HEK293T (cell line): Measurements from ENCODE around the gene PSMD3.

Experiments
- CTCF ChIA-PET: fragments of 350-600 bp; formaldehyde crosslinking; extraction: SDS; loops from one replicate; lab custom pipeline; 2021; ENCODE audit warnings: antibody characterized with exemption, inconsistent platforms; lab: Yijun Ruan, JAX
- POLR2A ChIA-PET: fragments of 350-600 bp; formaldehyde crosslinking; extraction: SDS; loops from one replicate; lab custom pipeline; 2020; ENCODE audit warnings: antibody characterized with exemption, inconsistent platforms; lab: Yijun Ruan, JAX
- DNase-seq: peaks from one replicate; pipeline ENCODE4 v3.0.0; 2012; ENCODE audit warnings: mixed read lengths; ENCODE audit errors: extremely low spot score
- ARNT ChIP-seq: fragments of 450-650 bp; IDR thresholded peaks from 2 replicates; pipeline ENCODE4 v1.6.1; 2017; ENCODE audit warnings: mild to moderate bottlenecking
- BHLHE40 ChIP-seq: fragments of 450-650 bp; IDR thresholded peaks from 2 replicates; pipeline ENCODE4 v1.6.1; 2016; ENCODE audit warnings: mild to moderate bottlenecking, moderate library complexity, borderline replicate concordance
- CTBP1 ChIP-seq: fragments of 450-650 bp; IDR thresholded peaks from 2 replicates; pipeline ENCODE4 v1.6.1; 2016; ENCODE audit warnings: borderline replicate concordance
- ELF4 ChIP-seq: fragments of 450-650 bp; IDR thresholded peaks from 2 replicates; pipeline ENCODE4 v1.6.1; 2017; ENCODE audit warnings: antibody characterized with exemption
- FOXA1 ChIP-seq: fragments of 450-650 bp; IDR thresholded peaks from 2 replicates; pipeline ENCODE4 v1.6.1; 2016; ENCODE audit warnings: mild to moderate bottlenecking
- FOXK2 ChIP-seq: fragments of 450-650 bp; IDR thresholded peaks from 2 replicates; pipeline ENCODE4 v1.6.1; 2016; ENCODE audit warnings: mild to moderate bottlenecking
- FOXM1 ChIP-seq: fragments of 450-650 bp; IDR thresholded peaks from 2 replicates; pipeline ENCODE4 v1.6.1; 2017; ENCODE audit warnings: mild to moderate bottlenecking, borderline replicate concordance
- HDGF ChIP-seq: fragments of 450-650 bp; IDR thresholded peaks from 2 replicates; pipeline ENCODE4 v1.6.1; 2017; ENCODE audit warnings: antibody characterized with exemption, borderline replicate concordance
- L3MBTL2 ChIP-seq: fragments of 450-650 bp; conservative IDR thresholded peaks from 2 replicates; pipeline ENCODE4 v1.6.1; 2016; ENCODE audit warnings: mild to moderate bottlenecking
- LEF1 ChIP-seq: fragments of 450-650 bp; IDR thresholded peaks from 2 replicates; pipeline ENCODE4 v1.6.1; 2017; ENCODE audit warnings: mild to moderate bottlenecking, borderline replicate concordance
- NFRKB ChIP-seq: fragments of 450-650 bp; IDR thresholded peaks from 2 replicates; pipeline ENCODE4 v1.6.1; 2016; ENCODE audit warnings: mild to moderate bottlenecking, moderate library complexity
- SP1 ChIP-seq: fragments of 450-650 bp; IDR thresholded peaks from 2 replicates; pipeline ENCODE4 v1.6.1; 2017
- SUZ12 ChIP-seq: fragments of 450-650 bp; IDR thresholded peaks from 2 replicates; pipeline ENCODE4 v1.6.1; 2016; ENCODE audit warnings: mild to moderate bottlenecking
- TARDBP ChIP-seq: fragments of 450-650 bp; IDR thresholded peaks from 2 replicates; pipeline ENCODE4 v1.6.1; 2016
- ZNF384 ChIP-seq: fragments of 450-650 bp; IDR thresholded peaks from 2 replicates; pipeline ENCODE4 v1.6.1; 2016
- TF ChIP-seq, protein P1 (sequence below): fragments of 450-650 bp; IDR thresholded peaks from 2 replicates; pipeline ENCODE4 v1.6.1; 2016

Gene PSMD3

DNA sequence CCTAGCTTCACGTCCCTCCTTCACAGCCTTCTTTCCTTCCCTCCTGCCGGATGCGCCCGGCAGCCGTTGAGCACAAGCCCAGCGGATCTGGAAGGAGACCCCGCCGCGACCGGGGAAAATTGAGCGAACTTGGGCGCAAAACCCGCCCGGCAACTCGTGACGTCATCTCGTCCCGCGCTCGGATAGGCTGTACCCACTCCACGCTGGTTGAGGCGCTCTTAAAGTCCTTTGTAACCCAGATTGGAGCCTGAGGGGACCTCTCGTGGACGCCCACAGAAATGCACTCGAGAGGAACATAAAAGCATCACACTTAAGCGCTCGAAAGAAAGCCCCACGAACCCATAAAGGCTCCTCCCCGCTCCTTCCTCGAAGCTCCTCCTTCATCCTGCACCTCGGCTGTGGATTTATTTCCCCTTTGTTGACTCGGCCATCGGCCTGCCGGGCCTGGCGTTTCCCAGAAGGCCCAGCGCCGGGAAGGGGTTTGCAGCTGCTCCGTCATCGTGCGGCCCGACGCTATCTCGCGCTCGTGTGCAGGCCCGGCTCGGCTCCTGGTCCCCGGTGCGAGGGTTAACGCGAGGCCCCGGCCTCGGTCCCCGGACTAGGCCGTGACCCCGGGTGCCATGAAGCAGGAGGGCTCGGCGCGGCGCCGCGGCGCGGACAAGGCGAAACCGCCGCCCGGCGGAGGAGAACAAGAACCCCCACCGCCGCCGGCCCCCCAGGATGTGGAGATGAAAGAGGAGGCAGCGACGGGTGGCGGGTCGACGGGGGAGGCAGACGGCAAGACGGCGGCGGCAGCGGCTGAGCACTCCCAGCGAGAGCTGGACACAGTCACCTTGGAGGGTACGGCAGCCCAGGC, at the start of gene PSMD3:
Gene PSMD3, plus strand, starts transcription at position 457 of the 856 bp plus-strand sequence. Its CDS starts 164 bp downstream, at position 621.
- TF ChIP-seq ZNF384 (no peak), FOXM1 (peak; percentile 56; the same call in 1 of the 2 replicates), SP1 (no peak), TARDBP (peak; percentile 16; the same call in 1 of the 2 replicates), CTBP1 (no peak), ELF4 (peak; percentile 30; the same call in 1 of the 2 replicates), SUZ12 (no peak), FOXA1 (no peak), L3MBTL2 (peak; percentile 82)
- POLR2A ChIA-PET: interaction anchor here (0.6 to 3.3 kb wide), 23 partner anchors 8 to 293 kb away, joined by 3 to 30 read pairs (median 3); partner anchors contain the start of genes MED24 and PGAP3
- CTCF ChIA-PET: interaction anchor here (0.6 to 1.6 kb wide), 4 partner anchors 9 to 35 kb away, joined by 3 to 9 read pairs (median 4); no protein-coding TSS in a partner anchor
- peak; percentile 88 for DNase-seq

DNA sequence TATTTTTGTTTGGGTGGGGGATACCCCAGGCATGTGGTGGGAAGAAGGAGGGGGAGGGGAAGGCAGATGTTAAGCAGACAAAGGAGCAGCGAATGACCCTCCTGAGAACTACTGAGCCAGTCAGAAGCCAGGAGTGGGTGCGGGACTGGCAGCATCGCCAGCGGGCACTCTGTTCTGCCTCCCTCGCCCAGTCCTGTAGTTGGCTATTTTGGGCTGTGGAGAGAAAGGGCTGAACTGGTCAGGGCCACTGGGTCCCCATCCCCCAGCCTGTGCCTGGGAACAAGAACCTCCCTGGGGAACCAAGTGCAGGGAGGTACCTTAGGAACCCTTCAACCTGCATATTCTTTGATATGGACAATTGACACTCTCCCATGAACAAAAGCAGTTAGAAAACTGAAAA, 46.7 kb upstream of the PSMD3 start:
- ChIA-PET CTCF (no interaction called here), POLR2A (interaction anchor here (1.3 kb wide), 1 partner anchor 47 kb away, joined by 3 read pairs; the partner anchor contains the start of gene PSMD3)
- no peak for DNase-seq
- TF ChIP-seq FOXK2 (no peak), SP1 (no peak), HDGF (no peak), ZNF384 (no peak), LEF1 (no peak), FOXM1 (no peak), ARNT (no peak), TARDBP (no peak), L3MBTL2 (no peak), SUZ12 (no peak)
- TF ChIP-seq, protein P1, sequence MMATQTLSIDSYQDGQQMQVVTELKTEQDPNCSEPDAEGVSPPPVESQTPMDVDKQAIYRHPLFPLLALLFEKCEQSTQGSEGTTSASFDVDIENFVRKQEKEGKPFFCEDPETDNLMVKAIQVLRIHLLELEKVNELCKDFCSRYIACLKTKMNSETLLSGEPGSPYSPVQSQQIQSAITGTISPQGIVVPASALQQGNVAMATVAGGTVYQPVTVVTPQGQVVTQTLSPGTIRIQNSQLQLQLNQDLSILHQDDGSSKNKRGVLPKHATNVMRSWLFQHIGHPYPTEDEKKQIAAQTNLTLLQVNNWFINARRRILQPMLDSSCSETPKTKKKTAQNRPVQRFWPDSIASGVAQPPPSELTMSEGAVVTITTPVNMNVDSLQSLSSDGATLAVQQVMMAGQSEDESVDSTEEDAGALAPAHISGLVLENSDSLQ: no peak

GRCh38 chr17:39934324-39934723, 46.3 kb upstream of the PSMD3 start:
- TF ChIP-seq SP1: no peak
- TF ChIP-seq ELF4: no peak
- no peak for TF ChIP-seq NFRKB
- no peak for TF ChIP-seq FOXK2
- no peak for TF ChIP-seq L3MBTL2
- no peak for TF ChIP-seq SUZ12
- no peak for TF ChIP-seq BHLHE40
- no peak for TF ChIP-seq TARDBP
- TF ChIP-seq ZNF384: no peak
- TF ChIP-seq FOXA1: no peak
- no peak for TF ChIP-seq ARNT
- TF ChIP-seq LEF1: no peak
- no peak for TF ChIP-seq FOXM1
- TF ChIP-seq CTBP1: no peak
- TF ChIP-seq HDGF: no peak
- TF ChIP-seq, protein P1: no peak
- CTCF ChIA-PET: no interaction called here
- no peak for DNase-seq
- POLR2A ChIA-PET: interaction anchor here (1.3 kb wide), 1 partner anchor 46 kb away, joined by 3 read pairs; the partner anchor contains the start of gene PSMD3

GRCh38 chr17:39935909-39936308, 44.7 kb upstream of the PSMD3 start:
- no peak for DNase-seq
- CTCF ChIA-PET: no interaction called here
- TF ChIP-seq LEF1 (no peak), FOXK2 (no peak), ARNT (no peak), BHLHE40 (no peak), FOXM1 (no peak), ELF4 (no peak), FOXA1 (no peak), SUZ12 (no peak), SP1 (no peak), HDGF (no peak), NFRKB (no peak), L3MBTL2 (no peak)
- TF ChIP-seq, protein P1: no peak
- POLR2A ChIA-PET: no interaction called here

DNA sequence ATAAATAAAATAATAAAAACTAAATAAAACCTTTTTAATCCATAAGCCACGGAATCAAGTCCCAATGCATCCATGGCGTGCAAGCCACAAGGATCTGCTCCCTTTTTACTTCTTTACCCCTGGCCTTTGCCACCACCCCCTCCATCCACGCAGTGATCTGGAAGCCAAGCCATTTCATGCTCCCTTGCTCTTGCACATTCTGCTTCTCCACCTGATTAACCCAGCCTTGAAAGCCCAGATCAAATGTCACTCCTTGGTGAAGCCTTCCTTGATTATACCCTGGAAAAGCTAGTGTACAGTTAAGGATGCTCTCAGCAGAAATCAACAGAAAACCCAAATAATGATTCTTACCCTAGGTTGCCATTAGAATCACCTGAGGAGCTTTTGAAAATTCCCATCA, 43.2 kb upstream of the PSMD3 start:
- no peak for DNase-seq
- ChIA-PET CTCF (interaction anchor here (1.1 kb wide), 1 partner anchor 41 kb away, joined by 3 read pairs; no protein-coding TSS in a partner anchor), POLR2A (interaction anchor here (0.8 to 1.2 kb wide), 3 partner anchors 21 to 203 kb away, joined by 3 read pairs; partner anchors contain the start of genes CASC3 and PSMD3)
- no peak for TF ChIP-seq ARNT
- no peak for TF ChIP-seq TARDBP
- TF ChIP-seq FOXA1: no peak
- TF ChIP-seq SUZ12: no peak
- TF ChIP-seq NFRKB: no peak
